GM21619 (cell line): Measurements from ENCODE around the gene PLCL2.

Experiments used
- ATAC-seq: cut with Tn5 transposase; IDR thresholded peaks from one replicate; pipeline ENCODE4 v1.9.1; 2021; ENCODE audit not compliant: unreplicated experiment

Gene PLCL2

DNA sequence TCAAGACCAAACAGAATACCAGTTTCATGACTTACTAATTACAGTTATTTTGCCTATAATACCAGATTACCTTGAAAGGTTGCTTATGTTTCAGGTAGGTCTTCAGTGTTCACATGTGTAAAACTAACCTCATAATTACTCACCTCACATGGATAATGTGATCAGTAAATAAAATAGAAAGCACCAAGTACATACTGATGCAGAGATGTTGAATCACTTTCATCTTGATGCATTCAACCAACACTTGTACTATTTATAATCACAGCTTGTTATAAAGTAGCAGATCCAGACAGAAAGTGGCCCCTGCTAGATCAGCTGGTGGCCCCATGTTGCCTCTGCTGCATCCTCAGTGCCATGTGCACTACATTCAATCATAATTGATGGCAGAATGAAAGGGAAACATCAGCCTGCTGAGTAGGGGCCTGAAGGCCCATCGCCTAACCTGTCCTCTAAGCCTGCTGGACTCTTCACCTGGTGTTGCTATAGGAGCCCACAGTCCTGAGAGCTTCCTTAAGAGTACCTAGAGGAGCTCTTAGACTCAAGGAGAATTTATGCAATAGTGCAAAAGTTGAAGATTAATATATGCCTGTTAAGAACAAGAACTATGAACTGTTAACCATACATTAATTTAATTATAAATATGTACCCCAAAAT is 154.3 kb downstream of the PLCL2 start:
- ATAC-seq, result no peak

DNA sequence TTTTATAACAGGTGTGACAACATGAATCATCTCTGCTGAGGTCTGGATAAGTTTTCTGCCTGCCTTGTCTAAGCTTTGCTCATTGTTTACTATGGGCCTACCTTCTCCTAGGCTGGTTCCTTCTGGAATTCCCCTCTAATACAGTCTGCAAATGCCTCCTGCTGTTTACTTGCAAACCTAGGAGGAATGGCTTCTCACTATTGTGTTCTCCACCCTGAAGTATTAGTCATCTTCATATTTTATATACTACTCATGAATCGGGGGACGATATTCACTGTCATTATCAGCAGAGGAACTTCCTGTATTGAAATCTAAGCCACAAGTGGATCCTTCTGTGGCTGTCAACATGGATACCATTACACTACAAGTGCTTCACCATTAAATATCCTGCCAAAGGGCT is 154.8 kb downstream of the PLCL2 start:
- no peak for ATAC-seq

DNA sequence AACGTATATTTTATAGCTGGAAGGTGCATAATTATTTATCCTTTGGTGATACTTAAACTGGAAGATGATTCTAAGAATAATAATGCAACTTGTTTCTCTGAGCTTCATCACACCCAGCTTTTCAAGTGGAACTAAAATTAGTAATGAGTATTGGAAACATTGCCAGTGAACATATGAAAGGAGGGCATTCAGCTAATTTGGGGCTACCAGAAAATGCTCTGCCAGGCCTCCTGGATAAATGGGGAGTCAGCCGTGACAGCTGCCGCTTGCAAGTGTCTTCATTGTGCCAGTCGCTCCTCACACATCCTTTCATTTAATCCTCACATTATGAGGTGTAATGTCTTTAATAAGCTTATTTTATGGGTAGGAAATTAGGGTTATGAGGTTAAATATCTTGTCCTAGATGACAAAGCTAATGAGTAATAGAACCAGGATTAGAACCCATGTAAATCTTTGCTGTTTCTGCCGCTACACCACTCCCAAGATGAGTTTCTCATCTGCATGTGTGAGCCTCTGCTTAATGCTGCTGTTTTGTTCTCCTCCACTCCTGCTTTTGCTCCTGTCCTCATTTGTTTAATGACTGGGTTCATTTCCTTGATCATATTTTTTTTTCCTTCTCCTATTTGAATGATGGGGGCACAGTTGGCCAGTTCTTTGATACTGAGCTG is 155.7 kb downstream of the PLCL2 start:
- ATAC-seq, result no peak

DNA sequence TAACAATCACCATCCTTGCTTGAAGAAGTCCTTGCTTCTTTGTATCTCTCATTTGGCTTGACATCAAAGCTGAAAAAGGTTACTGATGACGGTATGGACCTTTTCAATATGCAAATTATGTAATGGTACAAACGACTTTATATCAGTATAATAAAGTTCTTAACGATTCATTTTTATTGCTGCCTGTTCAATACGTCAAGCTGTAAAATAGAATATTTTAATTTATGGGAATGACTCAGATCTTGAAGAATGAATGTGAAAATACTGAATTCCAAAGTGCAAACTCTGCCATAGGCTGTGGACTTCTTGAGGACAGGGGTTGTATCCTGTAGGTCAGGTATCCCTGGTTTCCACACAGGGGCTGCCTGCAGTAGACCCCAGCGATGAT is 156.2 kb downstream of the PLCL2 start:
- no peak for ATAC-seq

DNA sequence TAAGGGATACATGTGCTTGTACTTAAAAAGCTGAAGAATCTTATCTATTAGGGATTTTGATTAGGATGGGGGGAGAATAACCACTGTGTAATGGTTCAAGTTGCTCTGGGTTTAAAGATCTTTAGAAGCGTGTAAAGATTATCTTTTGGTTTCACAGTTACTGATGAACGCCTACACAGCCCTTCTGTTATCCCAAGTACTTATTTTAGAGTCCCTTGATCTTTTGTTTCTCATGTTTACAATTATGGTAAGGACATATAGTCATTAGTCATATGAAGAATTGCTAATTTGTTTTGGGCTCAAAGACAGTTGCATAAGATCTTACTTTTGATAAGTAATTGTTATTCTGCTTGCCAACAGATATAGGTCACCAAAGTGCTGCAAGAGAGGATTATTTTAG is 160.1 kb downstream of the PLCL2 start:
- ATAC-seq, result peak; percentile 85

DNA sequence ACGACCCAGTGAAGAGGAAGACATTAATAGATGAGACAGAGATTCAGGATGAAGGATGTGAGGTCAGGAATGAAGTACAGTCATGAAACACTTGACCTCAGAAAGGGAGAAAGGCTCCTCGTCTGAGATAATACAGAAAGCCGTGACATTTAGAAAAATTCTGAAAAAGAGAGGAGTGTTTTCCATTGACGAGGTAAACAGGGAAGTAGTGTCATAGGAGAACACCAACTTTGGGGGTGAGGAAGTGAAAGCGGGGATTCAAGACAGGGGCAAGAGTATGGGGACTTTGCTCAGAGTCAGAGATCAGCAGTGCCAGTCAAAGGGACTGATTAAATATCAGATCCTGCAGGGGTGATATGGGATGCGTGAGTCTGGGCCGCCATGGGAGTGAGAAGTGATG is 160.9 kb downstream of the PLCL2 start:
- no peak for ATAC-seq

DNA sequence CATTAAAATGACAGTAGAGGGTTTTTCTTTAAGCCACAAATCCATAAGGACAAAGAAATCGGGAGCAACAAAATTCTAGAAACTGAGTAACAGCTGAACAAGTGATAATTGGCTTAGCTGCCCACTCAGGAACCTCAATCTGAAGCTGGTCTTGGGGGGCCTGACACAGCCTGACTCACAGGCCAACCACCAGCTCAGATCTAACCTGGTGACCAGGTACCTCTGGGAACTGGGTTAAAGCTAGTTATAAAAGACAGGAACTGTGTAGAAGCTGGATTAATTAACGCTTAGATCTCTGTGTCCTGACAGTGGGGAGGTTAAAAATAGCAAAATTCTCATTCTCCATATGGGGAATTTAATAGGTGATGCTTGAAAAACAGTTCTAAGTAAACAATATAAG is 161.9 kb downstream of the PLCL2 start:
- ATAC-seq, result no peak

DNA sequence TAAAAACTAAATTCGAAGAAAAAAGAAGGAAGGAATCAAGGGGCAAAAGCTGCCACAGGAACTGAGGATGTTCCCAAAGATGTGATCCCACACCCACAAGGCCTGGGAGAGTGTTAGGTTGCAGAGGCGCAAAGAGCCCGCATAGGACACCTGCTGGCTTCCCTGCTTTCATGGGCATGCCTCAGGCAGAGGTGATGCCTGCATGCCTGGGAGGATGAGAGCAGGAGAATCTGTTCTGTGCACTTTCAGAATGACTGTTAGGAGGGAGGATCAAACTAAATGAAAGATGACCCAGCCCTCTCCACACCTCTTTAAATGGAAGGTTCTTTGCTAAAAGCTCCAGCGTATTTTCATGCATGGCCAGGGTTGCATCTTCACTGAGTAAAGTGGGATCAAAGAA is 162.4 kb downstream of the PLCL2 start:
- ATAC-seq, result no peak

DNA sequence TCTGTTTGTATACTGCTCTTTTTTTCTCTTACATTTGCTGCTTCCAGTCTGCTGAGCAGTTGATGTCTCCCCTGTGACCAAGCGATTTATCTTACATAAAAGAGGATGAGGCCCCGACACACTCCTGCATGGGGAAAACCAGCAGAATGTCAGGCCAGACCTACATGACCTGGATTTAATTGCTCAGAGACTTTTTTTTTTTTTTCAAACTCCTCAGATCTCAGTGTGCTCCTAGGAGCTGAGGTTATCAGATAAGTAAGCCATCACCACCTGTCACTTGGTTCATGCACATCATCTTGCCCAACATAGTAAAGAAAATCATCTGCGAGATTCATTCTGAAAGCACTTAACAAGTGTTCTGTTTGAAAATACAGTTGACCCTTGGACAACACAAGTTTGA is 163.1 kb downstream of the PLCL2 start:
- ATAC-seq, result no peak

DNA sequence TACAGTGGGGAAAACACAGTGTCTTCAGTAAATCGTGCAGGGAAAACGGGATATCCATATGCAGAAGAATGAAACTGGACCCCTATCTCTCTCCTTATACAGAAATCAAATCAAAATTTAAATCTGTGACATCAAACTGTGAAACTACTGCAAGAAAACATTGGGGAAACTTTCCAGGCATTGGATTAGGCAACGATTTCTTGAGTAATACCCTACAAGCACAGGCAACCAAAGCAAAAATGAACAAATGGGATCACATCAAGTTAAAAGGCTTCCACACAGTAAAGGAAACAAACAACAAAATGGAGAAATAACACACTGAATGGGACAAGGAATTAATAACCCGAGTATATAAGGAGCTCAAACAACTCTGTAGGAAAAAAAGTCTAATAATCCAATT is 165.3 kb downstream of the PLCL2 start:
- no peak for ATAC-seq

DNA sequence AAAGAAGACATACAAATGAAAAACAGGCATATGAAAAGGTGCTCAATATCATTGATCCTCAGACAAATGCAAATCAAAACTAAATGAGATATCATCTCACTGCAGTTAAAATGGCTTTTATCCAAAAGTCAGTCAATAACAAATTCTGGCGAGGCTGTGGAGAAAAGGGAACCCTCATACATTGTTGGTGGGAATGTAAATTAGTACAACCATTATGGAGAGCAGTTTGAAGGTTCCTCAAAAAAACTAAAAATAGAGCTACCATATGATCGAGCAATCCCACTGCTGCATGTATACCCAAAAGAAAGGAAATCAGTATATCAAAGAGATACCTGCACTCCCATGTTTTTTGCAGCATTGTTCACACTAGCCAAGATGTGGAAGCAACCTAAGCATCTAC is 165.8 kb downstream of the PLCL2 start:
- ATAC-seq, result no peak

DNA sequence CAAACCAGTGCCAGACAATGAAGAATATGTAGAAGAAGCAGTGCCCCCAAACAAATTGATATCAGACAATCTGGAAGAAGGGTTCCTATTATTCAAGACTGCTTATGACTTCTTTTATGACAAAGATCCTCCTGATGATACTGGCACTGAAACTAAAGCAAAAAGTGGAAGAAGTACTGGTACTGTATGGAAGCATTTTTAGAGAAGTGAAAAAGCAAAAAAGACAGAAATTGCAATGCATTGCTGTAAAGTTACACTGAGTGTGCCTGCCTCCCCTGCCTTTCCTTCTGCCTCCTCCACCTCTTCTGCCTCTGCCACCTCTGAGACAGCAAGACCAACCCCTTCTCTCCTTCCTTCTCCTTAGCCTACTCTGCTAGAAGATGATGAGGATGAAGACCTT is 167.6 kb downstream of the PLCL2 start:
- peak; percentile 52 for ATAC-seq

DNA sequence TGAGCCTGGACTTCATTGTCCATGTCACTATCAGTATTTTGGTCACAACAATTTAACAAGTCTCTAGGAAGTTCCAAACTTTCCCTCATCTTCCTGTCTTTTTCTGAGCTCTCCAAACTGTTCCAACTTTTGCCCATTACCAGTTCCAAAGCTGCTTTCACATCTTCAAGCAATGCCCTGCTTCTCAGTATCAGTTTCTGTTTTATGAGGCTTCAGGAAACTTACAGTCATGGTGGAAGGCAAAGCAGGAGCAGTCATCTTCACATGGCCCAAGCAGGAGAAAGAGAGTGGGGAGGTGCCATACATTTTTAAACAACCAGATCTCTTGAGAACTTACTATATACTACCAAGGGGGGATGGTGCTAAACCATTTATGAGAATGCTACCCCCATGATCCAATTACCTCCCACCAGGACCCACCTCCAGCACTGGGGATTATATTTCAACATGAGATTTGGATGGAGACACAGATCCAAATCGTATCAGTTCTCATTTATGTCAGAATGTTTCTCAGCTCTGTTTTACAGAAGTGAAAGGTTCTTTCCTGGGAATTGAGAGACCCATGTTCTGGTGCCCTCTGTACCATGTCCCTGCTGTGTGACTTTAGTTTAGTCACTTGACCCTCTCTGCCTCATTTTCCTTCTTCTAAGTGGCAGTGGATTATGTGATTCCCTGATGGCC is 169.7 kb downstream of the PLCL2 start:
- no peak for ATAC-seq

DNA sequence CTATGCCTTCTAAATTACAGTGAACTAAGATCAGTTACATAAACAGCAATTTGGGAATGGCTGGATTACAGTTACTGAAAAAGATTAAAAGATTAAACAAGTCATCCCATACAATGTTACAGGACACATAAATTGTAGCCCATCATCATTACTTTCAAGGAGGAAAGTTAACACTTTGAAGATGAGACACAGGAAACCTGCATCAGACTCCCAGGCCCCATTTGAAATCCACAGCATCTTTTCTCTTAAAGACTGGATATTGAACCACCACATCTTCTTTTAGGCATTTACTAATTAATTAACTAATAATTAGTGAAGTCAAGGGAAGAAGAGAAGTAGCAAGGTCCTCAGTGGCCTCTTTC is 170.2 kb downstream of the PLCL2 start:
- ATAC-seq, result no peak

DNA sequence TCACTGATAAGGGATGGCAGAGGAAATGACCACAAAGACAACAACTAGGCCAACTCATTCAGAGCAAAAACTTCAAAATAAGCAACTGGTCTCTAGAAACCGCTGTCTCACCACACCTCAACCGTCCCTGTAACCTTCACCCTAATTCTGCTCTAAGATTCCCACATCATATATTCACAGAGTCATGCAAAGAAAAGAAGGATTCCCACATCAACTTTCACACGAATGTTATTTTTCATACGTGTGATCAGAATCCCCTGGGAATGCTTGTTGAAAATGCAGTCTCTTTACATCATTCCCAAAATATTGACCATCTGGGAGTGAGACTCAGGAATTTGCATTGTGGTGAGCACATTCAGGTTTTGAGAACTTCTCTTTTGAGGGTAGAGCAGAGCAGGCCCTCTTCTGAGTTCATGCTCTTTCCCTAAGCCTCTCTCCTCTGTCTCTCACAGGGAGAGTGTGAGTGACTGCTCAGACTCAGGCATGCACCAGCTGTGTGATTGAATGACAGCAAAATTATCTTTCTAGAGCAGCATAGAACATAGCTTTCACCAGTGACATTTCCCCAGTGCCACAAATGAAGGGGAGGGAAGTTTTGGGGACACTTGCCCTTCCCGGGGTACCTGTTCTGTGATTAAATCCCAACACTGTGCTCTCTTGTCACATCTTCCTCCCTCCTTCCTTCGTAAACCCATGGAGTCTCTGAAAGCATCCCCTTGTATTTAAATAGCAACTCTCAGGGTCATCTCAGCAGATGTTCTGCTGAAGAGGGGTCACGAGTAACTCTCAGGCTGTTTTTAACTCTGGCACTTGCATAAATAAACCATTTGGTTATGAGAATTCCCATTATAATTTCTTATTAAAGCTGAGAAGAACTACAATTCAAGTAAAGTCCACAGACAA is 170.9 kb downstream of the PLCL2 start:
- peak; percentile 74 for ATAC-seq

DNA sequence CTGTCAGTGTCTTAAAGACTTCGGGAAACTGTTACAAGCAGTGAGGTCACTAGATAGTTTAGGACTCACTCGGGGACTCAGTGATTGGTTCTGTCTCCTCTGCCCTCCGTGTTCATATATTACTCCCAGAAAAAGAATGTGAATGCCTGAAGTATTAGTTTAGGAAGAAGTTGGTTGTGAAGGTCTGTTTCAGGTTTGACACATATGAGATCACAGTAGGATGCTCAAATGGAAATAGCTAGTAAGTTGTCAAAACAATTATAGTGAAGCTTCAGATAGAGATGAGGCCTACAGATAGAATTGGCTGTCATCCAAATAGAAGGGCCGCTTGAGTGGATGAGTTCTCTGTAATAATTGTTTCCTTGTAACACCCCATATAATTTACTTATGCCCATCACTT is 172.6 kb downstream of the PLCL2 start:
- ATAC-seq, result no peak

DNA sequence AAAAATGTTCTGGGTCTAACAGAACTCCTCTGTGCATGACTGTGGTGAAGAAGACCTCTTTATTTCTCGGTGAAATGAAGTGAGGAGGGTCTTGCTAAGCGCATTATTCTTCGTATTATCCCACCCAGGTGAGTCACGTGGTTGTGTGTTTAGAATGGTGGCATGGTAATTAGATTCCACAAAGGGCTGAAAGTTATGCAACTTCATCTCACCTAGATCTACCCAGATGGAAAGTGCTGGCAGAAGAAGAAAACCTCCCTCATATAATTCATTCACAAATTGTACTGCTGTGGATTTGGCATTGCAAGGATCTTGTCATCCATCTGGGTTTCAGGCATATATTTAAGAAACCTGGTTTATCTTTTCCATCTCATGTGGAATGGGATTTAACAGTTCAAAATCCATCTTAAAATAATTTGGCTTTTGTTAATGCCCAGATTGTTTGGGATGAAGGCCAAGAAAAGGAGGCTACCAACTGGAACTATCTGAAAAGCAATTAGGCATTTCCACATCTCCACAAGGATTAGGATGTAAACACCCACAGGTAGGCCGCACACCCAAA is 175.3 kb downstream of the PLCL2 start:
- no peak for ATAC-seq

DNA sequence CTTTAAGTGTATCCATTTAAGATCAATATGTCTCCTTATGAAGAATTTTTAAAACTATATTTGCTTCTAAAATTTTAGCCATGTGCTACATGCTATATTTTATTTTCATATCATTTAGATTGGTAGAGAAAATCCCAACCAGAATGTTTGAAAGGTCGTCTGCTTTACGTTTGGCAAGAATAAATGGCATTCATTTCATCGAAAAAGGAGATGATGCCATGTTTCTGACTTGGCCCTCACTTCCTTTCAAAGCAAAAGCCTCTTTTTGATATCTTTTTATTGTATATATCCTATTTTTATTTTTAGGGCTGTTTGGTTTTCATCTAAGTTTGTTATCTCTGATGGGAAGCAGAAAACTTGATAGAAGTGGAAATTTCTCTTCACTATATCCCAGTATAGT is 176.2 kb downstream of the PLCL2 start:
- no peak for ATAC-seq

DNA sequence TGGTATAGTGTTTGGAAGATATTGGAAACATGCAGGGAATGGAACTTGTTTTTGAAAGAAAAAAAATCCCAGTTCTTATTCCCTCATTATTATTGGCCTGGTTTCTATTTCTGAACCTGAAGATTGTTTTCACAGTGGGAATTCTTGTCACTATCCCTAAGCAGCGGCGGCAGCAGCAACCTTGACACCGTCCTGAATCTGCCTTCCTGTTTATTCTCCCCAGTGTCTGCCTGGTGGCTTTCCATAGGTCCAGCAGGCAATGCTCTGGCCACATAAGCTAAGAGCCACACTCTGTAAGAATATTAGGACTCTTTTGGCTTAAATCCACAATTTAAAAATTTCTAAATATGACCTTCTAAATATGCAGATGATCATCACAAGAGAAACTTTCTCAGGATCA is 178.0 kb downstream of the PLCL2 start:
- no peak for ATAC-seq

DNA sequence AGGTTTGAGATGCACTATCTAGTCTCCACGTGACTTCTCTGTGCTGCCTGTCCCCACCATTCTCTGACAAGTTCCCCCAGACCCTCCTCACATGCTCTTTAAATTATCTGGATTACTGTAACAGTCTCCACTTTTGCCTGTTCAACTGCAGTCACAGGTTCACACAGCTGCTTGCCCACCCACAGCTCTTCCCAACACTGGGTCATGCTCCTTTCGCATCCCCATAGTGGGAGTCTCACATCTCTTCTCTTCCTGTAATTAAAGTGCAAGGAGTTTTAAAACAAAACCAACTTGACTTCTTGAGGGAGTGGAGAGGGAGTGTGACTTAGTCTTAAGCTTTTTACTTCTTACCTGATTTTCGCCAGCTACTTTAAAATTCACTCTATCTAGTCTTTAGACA is 178.8 kb downstream of the PLCL2 start:
- no peak for ATAC-seq

DNA sequence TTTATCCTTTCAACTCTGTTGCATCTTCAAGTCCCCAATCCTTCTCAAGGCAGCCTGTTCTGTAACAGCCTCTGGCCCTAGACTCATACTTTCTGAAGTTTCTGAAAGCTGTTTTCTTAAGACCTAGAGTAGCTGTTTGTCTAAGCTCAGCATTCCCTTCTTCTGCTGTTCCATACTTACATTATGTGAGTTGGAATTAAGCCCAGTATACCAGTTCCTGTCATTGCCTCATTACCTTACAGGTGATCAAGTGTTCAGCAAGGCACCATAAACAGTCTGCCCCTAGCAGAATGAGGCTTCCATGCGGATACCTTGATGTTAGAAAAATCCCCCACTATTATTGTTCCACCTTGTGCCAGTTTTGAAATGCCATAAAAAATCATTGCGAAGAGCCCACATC is 180.6 kb downstream of the PLCL2 start:
- ATAC-seq, result no peak
